Gastrocnemius medialis (tissue), 4 donors: ENCODE results near the gene MSTN.

Experiments
- CTCF ChIP-seq, 5 experiments: fragments of 450-650 bp in 3 of 5; fragments of 200-600 bp in 2 of 5; sonication (generic) in 2 of 5; IDR thresholded peaks in 4 of 5; conservative IDR thresholded peaks in 1 of 5; 1 replicate in 4 of 5; 2 replicates in 1 of 5; pipeline ENCODE4 v1.5.1; 2016 to 2019; ENCODE audit warnings: antibody characterized with exemption in 5 of 5, mild to moderate bottlenecking in 3 of 5, moderate library complexity in 3 of 5
- POLR2A ChIP-seq, 2 donors: fragments of 450-650 bp; IDR thresholded peaks; one replicate each; pipeline ENCODE4 v1.6.1; 2017; ENCODE audit warnings: antibody characterized with exemption in 2 of 2, mild to moderate bottlenecking in 2 of 2, moderate library complexity in 2 of 2

- TF ChIP-seq CTCF (IDR thresholded peaks at IDR 0.05 in 4 of 5, conservative IDR thresholded peaks at IDR 0.05 in 1 of 5) = no peak
- TF ChIP-seq POLR2A (IDR thresholded peaks at IDR 0.05) = no peak
Observed at GRCh38 chr2:190060626-190061025, 1.9 kb downstream of the MSTN start.
